K562 (cell line): ENCODE data around the gene OTOP3. TPM values are rescaled to one million over a fixed set of nuclear protein-coding genes. Genes with fewer than 3 reads are reported as not detected.

ENCODE experiments used
- BCOR ChIP-seq: fragments of 450-650 bp; IDR thresholded peaks from 2 replicates; pipeline ENCODE4 v1.6.1; 2016
- EWSR1 ChIP-seq: fragments of 450-650 bp; IDR thresholded peaks from 2 replicates; pipeline ENCODE4 v1.6.1; 2018; ENCODE audit warnings: borderline replicate concordance, mild to moderate bottlenecking, low read depth, moderate library complexity; ENCODE audit not compliant: partially characterized antibody
- GABPB1 ChIP-seq: sonication (generic); formaldehyde crosslinking; IDR thresholded peaks from 2 replicates; pipeline ENCODE4 v1.8.0; 2022; ENCODE audit warnings: mild to moderate bottlenecking, missing genetic modification reagents
- NEUROD1 ChIP-seq: fragments of 150-350 bp; IDR thresholded peaks from 2 replicates; pipeline ENCODE4 v1.6.1; 2014; ENCODE audit warnings: borderline replicate concordance, low read length, low read depth; ENCODE audit not compliant: partially characterized antibody
- NR2C2 ChIP-seq, 2 experiments: fragments of 200-800 bp in 1 of 2; sonication (Bioruptor generic) in 1 of 2; sonication (generic) in 1 of 2; formaldehyde crosslinking in 1 of 2; IDR thresholded peaks; 2 replicates each; pipeline versions ENCODE4 v1.6.1 to v1.8.0; 2016 to 2022; ENCODE audit warnings: mild to moderate bottlenecking in 1 of 2, missing compliant biosample characterization in 1 of 2, missing genetic modification characterization in 1 of 2, missing genetic modification reagents in 1 of 2
- SAFB ChIP-seq: fragments of 200-400 bp; formaldehyde crosslinking; IDR thresholded peaks from 2 replicates; pipeline ENCODE4 v1.6.1; 2017; ENCODE audit warnings: low read depth, low read length, borderline replicate concordance
- SIN3A ChIP-seq, 2 experiments: fragments of 150-350 bp in 1 of 2; IDR thresholded peaks; 2 replicates each; pipeline ENCODE4 v1.6.1; 2011 to 2016; ENCODE audit warnings: borderline replicate concordance in 2 of 2, low read depth in 2 of 2, low read length in 2 of 2, mild to moderate bottlenecking in 2 of 2, moderate library complexity in 2 of 2; ENCODE audit not compliant: control insufficient read depth in 1 of 2
- ZKSCAN1 ChIP-seq: fragments of 150-350 bp; IDR thresholded peaks from 2 replicates; pipeline ENCODE4 v1.6.1; 2016; ENCODE audit warnings: low read depth, low read length
- ZNF431 ChIP-seq: sonication (generic); formaldehyde crosslinking; IDR thresholded peaks from 2 replicates; pipeline ENCODE4 v1.8.0; 2022; ENCODE audit warnings: mild to moderate bottlenecking, missing genetic modification reagents
- ZNF764 ChIP-seq: fragments of 250-450 bp; sonication (Bioruptor Pico); IDR thresholded peaks from 2 replicates; pipeline ENCODE4 v1.4.0; 2020; ENCODE audit warnings: low read depth, mild to moderate bottlenecking, moderate library complexity
- polyA plus RNA-seq, 8 experiments: library from polyadenylated mRNA; depleted of rRNA in 4 of 8; stranded (reverse) in 5 of 8; unstranded in 3 of 8; fragments of >200 nt; fragmentation: Nextera tagmentation in 2 of 8; fragmentation: Illumina TruSeq in 1 of 8; extraction: Ambion mirVana in 2 of 8; extraction: Trizol in 1 of 8; gene quantifications; 2 replicates each; pipeline versions ENCODE4 v1.2.1 to v1.2.3, GENCODE V29; 2011 to 2014; ENCODE audit warnings: inconsistent platforms in 1 of 8, missing spikeins in 1 of 8
- total RNA-seq, 7 experiments: library from RNA; depleted of rRNA in 6 of 7; stranded (reverse); fragments of >200 nt in 6 of 7; fragmentation: Illumina TruSeq in 2 of 7; extraction: Trizol in 2 of 7; gene quantifications; 2 replicates each; pipeline versions ENCODE4 v1.2.1 to v1.2.3, GENCODE V29; 2011 to 2021; ENCODE audit warnings: low replicate concordance in 1 of 7
- TF ChIP-seq, protein P1 (sequence below), 2 experiments: IDR thresholded peaks; 2 replicates each; pipeline ENCODE4 v1.6.1; 2012; ENCODE audit warnings: improper control_type of control experiment in 2 of 2, low read depth in 2 of 2, low read length in 2 of 2, borderline replicate concordance in 1 of 2
- TF ChIP-seq, protein P2 (sequence below): fragments of 200-800 bp; sonication (Bioruptor generic); IDR thresholded peaks from 2 replicates; pipeline ENCODE4 v1.6.1; 2017; ENCODE audit warnings: missing genetic modification characterization, missing compliant biosample characterization
- TF ChIP-seq, protein P3 (sequence below): sonication (generic); formaldehyde crosslinking; IDR thresholded peaks from 2 replicates; pipeline ENCODE4 v1.9.0; 2022; ENCODE audit warnings: mild to moderate bottlenecking, missing genetic modification reagents
- TF ChIP-seq, protein P4 (sequence below): sonication (generic); formaldehyde crosslinking; IDR thresholded peaks from 2 replicates; pipeline ENCODE4 v1.8.0; 2022; ENCODE audit warnings: mild to moderate bottlenecking, missing genetic modification reagents
- TF ChIP-seq, protein P5 (sequence below), 2 experiments: fragments of 450-650 bp; IDR thresholded peaks; 2 replicates each; pipeline ENCODE4 v1.6.1; 2018; ENCODE audit warnings: mild to moderate bottlenecking in 2 of 2, low read depth in 1 of 2; ENCODE audit not compliant: partially characterized antibody in 2 of 2

The OTOP3 gene
- total and polyA plus RNA-seq, 9 of the 15 experiments (the other 6 are each of a cell fraction or from before 2014, with no cell fraction given), result not detected

DNA sequence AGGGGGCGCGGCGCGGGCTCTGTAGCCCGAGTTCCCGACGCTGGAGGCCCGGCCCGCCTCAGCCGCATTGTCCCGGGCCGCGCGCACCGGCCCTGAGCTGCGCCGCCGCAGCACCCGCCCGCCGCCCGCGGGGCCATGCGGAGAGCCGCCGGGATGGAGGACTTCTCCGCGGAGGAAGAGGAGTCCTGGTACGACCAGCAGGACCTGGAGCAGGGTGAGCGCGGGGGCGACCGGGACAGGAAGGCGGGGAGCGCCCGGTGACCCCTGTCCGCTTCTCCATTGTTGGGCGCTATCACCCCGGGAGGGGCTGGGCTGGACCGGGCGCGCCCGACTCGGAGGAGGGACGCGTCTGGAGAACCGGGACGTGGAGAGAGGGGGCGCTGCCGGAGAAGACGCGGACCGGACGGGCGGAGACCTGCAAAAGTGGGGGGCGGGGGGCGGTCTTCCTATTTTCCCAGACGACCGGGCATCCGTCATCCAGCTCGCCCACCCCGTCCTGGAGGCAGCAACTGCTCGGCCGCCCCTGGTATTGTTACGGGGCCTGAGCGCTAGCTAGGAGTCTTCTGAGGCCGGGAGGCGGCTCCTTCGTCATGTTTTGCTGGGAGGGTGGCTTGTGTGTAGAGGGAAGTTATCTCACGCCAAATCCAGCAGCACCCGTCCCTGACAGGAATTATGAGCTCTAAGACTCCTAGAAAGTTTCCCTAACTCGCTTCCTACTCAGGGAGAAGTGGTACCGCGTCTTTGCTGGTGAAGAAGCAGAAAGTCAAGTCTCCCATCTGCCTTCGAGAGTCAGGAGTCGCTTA is 52.4 kb downstream of the OTOP3 start (continued):
- TF ChIP-seq, protein P1, sequence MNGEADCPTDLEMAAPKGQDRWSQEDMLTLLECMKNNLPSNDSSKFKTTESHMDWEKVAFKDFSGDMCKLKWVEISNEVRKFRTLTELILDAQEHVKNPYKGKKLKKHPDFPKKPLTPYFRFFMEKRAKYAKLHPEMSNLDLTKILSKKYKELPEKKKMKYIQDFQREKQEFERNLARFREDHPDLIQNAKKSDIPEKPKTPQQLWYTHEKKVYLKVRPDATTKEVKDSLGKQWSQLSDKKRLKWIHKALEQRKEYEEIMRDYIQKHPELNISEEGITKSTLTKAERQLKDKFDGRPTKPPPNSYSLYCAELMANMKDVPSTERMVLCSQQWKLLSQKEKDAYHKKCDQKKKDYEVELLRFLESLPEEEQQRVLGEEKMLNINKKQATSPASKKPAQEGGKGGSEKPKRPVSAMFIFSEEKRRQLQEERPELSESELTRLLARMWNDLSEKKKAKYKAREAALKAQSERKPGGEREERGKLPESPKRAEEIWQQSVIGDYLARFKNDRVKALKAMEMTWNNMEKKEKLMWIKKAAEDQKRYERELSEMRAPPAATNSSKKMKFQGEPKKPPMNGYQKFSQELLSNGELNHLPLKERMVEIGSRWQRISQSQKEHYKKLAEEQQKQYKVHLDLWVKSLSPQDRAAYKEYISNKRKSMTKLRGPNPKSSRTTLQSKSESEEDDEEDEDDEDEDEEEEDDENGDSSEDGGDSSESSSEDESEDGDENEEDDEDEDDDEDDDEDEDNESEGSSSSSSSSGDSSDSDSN (IDR thresholded peaks at IDR 0.05; ENCODE audit: borderline replicate concordance in 1 of 2, low read depth in 2 of 2, low read length in 2 of 2), result peak; percentile 53 to 88; a peak in 3 of 4 replicates
- TF ChIP-seq, protein P2, sequence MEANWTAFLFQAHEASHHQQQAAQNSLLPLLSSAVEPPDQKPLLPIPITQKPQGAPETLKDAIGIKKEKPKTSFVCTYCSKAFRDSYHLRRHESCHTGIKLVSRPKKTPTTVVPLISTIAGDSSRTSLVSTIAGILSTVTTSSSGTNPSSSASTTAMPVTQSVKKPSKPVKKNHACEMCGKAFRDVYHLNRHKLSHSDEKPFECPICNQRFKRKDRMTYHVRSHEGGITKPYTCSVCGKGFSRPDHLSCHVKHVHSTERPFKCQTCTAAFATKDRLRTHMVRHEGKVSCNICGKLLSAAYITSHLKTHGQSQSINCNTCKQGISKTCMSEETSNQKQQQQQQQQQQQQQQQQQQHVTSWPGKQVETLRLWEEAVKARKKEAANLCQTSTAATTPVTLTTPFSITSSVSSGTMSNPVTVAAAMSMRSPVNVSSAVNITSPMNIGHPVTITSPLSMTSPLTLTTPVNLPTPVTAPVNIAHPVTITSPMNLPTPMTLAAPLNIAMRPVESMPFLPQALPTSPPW, result peak; percentile 66
- no peak for TF ChIP-seq ZKSCAN1
- TF ChIP-seq SAFB, result no peak
- TF ChIP-seq SIN3A (IDR thresholded peaks at IDR 0.05; ENCODE audit: borderline replicate concordance in 2 of 2, control insufficient read depth in 1 of 2, low read depth in 2 of 2, low read length in 2 of 2), result peak in 1 of 2 experiments; percentile 5; a peak in 1 of 4 replicates
- no peak for TF ChIP-seq EWSR1
- TF ChIP-seq, protein P3, sequence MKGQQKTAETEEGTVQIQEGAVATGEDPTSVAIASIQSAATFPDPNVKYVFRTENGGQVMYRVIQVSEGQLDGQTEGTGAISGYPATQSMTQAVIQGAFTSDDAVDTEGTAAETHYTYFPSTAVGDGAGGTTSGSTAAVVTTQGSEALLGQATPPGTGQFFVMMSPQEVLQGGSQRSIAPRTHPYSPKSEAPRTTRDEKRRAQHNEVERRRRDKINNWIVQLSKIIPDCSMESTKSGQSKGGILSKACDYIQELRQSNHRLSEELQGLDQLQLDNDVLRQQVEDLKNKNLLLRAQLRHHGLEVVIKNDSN (CRISPR knock-in tag), result no peak
- peak; percentile 20; the same call in 1 of the 2 replicates for TF ChIP-seq BCOR
- TF ChIP-seq, protein P4, sequence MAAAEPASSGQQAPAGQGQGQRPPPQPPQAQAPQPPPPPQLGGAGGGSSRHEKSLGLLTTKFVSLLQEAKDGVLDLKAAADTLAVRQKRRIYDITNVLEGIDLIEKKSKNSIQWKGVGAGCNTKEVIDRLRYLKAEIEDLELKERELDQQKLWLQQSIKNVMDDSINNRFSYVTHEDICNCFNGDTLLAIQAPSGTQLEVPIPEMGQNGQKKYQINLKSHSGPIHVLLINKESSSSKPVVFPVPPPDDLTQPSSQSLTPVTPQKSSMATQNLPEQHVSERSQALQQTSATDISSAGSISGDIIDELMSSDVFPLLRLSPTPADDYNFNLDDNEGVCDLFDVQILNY (CRISPR knock-in tag), result no peak
- no peak for TF ChIP-seq ZNF764 (CRISPR knock-in tag)
- no peak for TF ChIP-seq ZNF431 (CRISPR knock-in tag)
- TF ChIP-seq NR2C2 (CRISPR knock-in tag; IDR thresholded peaks at IDR 0.05), result no peak
- TF ChIP-seq NR2C2 (tag; IDR thresholded peaks at IDR 0.05), result peak; percentile 41; the same call in 1 of the 2 replicates
- TF ChIP-seq, protein P5, sequence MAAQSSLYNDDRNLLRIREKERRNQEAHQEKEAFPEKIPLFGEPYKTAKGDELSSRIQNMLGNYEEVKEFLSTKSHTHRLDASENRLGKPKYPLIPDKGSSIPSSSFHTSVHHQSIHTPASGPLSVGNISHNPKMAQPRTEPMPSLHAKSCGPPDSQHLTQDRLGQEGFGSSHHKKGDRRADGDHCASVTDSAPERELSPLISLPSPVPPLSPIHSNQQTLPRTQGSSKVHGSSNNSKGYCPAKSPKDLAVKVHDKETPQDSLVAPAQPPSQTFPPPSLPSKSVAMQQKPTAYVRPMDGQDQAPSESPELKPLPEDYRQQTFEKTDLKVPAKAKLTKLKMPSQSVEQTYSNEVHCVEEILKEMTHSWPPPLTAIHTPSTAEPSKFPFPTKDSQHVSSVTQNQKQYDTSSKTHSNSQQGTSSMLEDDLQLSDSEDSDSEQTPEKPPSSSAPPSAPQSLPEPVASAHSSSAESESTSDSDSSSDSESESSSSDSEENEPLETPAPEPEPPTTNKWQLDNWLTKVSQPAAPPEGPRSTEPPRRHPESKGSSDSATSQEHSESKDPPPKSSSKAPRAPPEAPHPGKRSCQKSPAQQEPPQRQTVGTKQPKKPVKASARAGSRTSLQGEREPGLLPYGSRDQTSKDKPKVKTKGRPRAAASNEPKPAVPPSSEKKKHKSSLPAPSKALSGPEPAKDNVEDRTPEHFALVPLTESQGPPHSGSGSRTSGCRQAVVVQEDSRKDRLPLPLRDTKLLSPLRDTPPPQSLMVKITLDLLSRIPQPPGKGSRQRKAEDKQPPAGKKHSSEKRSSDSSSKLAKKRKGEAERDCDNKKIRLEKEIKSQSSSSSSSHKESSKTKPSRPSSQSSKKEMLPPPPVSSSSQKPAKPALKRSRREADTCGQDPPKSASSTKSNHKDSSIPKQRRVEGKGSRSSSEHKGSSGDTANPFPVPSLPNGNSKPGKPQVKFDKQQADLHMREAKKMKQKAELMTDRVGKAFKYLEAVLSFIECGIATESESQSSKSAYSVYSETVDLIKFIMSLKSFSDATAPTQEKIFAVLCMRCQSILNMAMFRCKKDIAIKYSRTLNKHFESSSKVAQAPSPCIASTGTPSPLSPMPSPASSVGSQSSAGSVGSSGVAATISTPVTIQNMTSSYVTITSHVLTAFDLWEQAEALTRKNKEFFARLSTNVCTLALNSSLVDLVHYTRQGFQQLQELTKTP (IDR thresholded peaks at IDR 0.05; ENCODE audit: low read depth in 1 of 2, partially characterized antibody in 2 of 2), result no peak
- TF ChIP-seq NEUROD1, result no peak
- TF ChIP-seq GABPB1, result peak; percentile 40; the same call in 1 of the 2 replicates
